GM21515 (cell line): ENCODE measurements around the gene ZNF74.

Experiments
- ATAC-seq: cut with Tn5 transposase; IDR thresholded peaks from one replicate; pipeline ENCODE4 v1.9.1; 2021; ENCODE audit not compliant: unreplicated experiment

Gene ZNF74

GRCh38 chr22:20430720-20431510 is 37.0 kb downstream of the ZNF74 start:
- ATAC-seq = no peak

GRCh38 chr22:20431511-20432192 is 37.7 kb downstream of the ZNF74 start:
- ATAC-seq = no peak

- ATAC-seq = no peak
Measured at GRCh38 chr22:20432244-20432686, 38.3 kb downstream of the ZNF74 start.

- ATAC-seq = no peak
Measured at GRCh38 chr22:20433191-20433590, 39.2 kb downstream of the ZNF74 start.

- no peak for ATAC-seq
Measured at GRCh38 chr22:20433686-20434241, 39.8 kb downstream of the ZNF74 start.

GRCh38 chr22:20434264-20434751 is 40.4 kb downstream of the ZNF74 start:
- ATAC-seq = no peak

GRCh38 chr22:20434773-20435172 is 40.8 kb downstream of the ZNF74 start:
- no peak for ATAC-seq

- ATAC-seq = no peak
Measured at GRCh38 chr22:20435436-20436306, 41.7 kb downstream of the ZNF74 start.

- no peak for ATAC-seq
Measured at GRCh38 chr22:20436307-20436767, 42.4 kb downstream of the ZNF74 start.

- ATAC-seq = no peak
Measured at GRCh38 chr22:20436768-20437612, 43.0 kb downstream of the ZNF74 start.

GRCh38 chr22:20437613-20438426 is 43.9 kb downstream of the ZNF74 start, which contains the start of gene SCARF2:
Gene SCARF2 (minus strand): TSS chr22:20437825. CDS start chr22:20437754, 71 bp downstream.
- ATAC-seq = no peak

GRCh38 chr22:20438427-20438677 is 44.4 kb downstream of the ZNF74 start:
- no peak for ATAC-seq

GRCh38 chr22:20438678-20439492 is 44.9 kb downstream of the ZNF74 start:
- no peak for ATAC-seq

- no peak for ATAC-seq
Measured at GRCh38 chr22:20439556-20439927, 45.6 kb downstream of the ZNF74 start.

GRCh38 chr22:20439928-20440575 is 46.1 kb downstream of the ZNF74 start:
- no peak for ATAC-seq

GRCh38 chr22:20440637-20441591 is 47.0 kb downstream of the ZNF74 start:
- ATAC-seq = no peak
